ENCODE measurements around the gene DGKG.

DNA sequence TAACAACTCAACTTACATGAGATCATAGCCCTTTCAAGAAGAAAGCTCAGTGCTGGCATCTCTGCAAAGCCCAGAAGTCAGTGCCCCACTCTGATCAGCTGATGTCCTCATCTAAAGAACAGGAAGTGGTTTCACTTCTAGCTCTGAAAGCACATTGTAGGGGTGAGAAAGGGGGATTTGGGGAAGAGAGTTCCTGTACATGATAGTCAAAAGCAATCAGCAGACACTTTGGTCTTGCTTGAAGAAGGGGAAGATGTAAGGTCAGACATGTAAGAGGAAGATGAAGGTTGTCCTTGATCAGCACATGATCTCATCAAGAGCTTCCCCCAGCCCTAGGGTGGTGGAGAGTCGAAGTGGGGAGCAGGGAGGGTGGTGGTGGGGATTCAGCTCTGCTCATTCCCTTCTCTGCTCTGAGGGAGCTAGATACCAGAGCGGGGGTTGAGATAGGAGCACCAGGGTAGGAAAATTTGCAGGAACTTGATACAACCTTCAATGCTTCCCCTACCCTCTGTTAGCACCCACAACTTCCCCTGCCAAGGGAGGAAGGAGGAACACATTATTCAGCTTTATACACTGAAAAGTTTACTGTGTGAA lies 176.7 kb downstream of the DGKG start:
- TF ChIP-seq POLR2A (IDR thresholded peaks at IDR 0.05) = no peak
- TF ChIP-seq, protein P1, sequence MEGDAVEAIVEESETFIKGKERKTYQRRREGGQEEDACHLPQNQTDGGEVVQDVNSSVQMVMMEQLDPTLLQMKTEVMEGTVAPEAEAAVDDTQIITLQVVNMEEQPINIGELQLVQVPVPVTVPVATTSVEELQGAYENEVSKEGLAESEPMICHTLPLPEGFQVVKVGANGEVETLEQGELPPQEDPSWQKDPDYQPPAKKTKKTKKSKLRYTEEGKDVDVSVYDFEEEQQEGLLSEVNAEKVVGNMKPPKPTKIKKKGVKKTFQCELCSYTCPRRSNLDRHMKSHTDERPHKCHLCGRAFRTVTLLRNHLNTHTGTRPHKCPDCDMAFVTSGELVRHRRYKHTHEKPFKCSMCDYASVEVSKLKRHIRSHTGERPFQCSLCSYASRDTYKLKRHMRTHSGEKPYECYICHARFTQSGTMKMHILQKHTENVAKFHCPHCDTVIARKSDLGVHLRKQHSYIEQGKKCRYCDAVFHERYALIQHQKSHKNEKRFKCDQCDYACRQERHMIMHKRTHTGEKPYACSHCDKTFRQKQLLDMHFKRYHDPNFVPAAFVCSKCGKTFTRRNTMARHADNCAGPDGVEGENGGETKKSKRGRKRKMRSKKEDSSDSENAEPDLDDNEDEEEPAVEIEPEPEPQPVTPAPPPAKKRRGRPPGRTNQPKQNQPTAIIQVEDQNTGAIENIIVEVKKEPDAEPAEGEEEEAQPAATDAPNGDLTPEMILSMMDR (IDR thresholded peaks at IDR 0.05) = no peak
